ENCODE measurements around the gene UBXN7.
"Not testable (repeated sequence)": the region's sequence is repeated elsewhere in the genome, so short reads cannot be mapped to it uniquely, and the experiment has no call there.

DNA sequence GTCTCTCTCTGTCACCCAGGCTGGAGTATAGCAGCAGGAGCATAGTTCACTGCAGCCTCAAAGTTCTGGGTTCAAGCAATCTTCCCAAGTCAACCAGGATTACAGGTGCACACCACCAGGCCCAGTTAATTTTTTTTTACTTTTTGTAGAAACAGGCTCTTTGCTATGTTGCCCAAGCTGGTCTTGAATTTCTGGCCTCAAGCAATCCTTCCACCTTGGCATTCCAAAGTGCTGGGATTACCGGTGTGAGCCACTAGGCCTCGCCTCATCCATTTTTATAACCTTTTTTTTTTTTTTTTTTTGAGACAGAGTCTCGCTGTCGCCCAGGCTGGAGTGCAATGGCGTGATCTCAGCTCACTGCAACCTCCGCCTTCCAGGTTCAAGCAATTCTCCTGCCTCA, 7.8 kb downstream of the UBXN7 start:
- TF ChIP-seq POLR2AphosphoS5 (IDR thresholded peaks at IDR 0.05; ENCODE audit: low read depth, low read length); TCF7L2 (IDR thresholded peaks at IDR 0.05; ENCODE audit: low read depth, low read length); SIN3A (IDR thresholded peaks at IDR 0.05; ENCODE audit: borderline replicate concordance, insufficient read depth, low read depth, low read length): not testable (repeated sequence)
- TF ChIP-seq, protein P1, sequence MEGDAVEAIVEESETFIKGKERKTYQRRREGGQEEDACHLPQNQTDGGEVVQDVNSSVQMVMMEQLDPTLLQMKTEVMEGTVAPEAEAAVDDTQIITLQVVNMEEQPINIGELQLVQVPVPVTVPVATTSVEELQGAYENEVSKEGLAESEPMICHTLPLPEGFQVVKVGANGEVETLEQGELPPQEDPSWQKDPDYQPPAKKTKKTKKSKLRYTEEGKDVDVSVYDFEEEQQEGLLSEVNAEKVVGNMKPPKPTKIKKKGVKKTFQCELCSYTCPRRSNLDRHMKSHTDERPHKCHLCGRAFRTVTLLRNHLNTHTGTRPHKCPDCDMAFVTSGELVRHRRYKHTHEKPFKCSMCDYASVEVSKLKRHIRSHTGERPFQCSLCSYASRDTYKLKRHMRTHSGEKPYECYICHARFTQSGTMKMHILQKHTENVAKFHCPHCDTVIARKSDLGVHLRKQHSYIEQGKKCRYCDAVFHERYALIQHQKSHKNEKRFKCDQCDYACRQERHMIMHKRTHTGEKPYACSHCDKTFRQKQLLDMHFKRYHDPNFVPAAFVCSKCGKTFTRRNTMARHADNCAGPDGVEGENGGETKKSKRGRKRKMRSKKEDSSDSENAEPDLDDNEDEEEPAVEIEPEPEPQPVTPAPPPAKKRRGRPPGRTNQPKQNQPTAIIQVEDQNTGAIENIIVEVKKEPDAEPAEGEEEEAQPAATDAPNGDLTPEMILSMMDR (IDR thresholded peaks at IDR 0.05): not testable (repeated sequence)
